T-helper 2 cell (primary cell): ENCODE measurements around the gene CFL2.
A peak's percentile ranks its signal among the peaks of the same experiment; 100 is the strongest.
"Not testable (repeated sequence)": the region's sequence is repeated elsewhere in the genome, so short reads cannot be mapped to it uniquely, and the experiment has no call there.

Experiments used
- DNase-seq, 5 experiments: peaks; one replicate each; pipeline versions ENCODE4 v3.0.0 to v3.0.0-alpha.2; 2012 to 2022

The CFL2 gene

GRCh38 chr14:34711796-34712712 lies 2.3 kb downstream of the CFL2 start:
- DNase-seq = no peak

GRCh38 chr14:34711169-34711568 lies 3.2 kb downstream of the CFL2 start:
- DNase-seq = no peak

DNA sequence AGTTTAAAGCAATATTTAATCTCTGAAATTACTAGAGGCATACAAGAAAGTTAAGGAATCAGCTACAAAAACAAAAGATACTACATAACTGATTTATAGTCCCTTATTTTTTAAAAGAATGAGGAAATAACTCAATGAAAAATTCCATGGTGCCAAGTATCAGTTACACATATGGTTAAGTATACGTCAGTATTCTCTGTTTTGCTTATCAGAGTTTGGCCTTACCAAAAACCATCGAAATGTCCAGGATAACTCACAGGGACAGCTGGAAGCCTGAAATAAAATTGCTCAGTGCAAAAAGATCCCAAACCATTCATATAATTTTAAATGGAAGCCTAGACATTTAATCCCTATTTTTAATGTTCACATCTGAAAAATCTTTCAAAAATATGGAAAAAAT lies 3.6 kb downstream of the CFL2 start:
- no peak for DNase-seq

- no peak for DNase-seq
These were observed 4.4 kb downstream of the CFL2 start for GRCh38 chr14:34710006-34710405.

DNA sequence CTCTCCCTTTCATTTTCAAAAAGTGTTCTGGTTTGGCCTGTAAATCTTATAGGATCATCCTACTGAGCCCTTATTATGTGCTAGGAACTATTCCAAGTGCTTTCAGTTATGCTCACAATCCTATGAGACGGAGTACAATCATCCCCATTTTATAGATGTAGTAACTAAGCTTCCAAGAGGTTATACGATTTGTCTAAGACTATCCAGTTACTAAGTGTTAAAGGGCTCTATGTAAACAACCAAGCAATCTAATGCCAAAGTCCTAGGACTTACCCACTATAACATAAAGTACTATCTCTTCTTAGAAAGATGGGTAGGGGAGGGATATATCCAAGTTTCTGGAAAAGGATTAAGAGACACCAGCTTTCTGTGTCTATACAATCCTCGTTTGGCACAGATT lies 6.7 kb downstream of the CFL2 start:
- DNase-seq = no peak

DNA sequence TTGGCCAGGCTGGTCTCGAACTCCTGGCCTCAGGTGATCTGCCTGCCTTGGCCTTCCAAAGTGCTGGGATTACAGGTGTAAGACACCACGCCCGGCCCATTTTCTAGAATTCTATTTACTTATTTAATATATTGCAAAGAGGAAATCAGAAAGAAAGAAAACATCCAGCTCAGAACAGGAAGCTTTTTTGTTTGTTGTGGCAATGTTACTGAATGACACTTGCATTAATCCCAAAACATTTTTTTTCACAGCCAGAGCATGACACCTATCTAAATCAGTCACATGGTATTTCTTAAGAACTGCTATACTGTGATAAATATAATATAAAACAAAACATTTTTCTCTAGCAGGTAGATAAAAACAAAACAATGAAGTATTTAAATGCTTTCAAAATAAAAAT lies 12.6 kb downstream of the CFL2 start:
- DNase-seq = no peak

DNA sequence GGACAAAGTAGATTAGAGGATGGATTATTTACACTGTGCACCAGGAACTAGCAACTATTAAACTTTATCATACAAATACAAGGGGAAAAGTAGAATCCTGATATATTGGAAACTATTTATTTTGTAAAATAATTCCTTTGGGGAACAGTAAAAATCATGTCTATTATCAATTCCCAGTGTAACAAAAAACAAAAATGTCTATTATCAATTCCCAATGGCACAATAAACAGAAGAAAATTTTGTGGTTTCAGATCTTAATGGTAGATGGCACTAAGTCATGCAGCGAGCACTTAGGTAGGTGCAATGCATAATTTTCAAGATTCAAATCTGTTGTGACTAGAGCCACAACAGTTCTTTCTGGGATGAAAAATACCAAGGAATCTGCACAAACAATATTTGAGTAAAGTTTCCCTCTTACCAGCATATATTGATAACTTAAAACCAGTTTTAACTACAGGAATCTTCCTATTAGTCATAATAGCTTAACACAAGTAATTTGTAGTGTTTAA lies 13.7 kb downstream of the CFL2 start:
- DNase-seq = no peak

GRCh38 chr14:34699873-34700621 lies 14.3 kb downstream of the CFL2 start:
- DNase-seq = no peak

- DNase-seq = not testable (repeated sequence)
These were observed 20.2 kb downstream of the CFL2 start for GRCh38 chr14:34694216-34694615.

DNA sequence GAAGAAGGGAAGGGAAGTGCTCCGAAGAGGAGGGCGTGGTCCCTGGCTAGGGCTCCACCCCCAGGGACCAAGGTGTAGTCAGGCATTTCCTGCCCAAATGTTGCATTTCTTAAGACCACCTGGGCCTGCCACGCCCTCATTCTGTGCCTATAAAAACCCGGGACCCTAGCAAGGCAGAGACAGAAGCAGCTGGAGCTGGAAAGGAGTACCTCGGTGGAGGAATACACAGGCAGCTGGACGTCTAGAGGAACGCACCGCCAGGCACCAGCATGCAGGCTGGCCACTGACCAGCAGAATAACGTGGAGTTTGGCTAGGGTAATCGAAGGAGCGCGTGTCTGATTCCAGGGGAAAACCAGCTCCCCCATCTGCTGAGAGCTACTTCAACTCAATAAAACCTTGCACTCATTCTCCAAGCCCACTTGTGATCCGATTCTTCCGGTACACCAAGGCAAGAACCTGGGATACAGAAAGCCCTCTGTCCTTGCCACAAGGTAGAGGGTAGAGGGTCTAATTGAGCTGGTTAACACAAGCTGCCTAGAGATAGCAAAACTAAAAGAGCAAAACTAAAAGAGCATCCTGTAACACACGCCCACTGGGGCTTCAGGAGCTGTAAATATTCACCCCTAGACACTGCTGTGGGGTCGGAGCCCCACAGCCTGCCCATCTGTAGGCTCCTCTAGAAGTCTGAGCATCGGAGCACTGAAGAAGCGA lies 21.0 kb downstream of the CFL2 start:
- peak in 1 of 5 experiments; percentile 40 for DNase-seq

GRCh38 chr14:34692898-34693227 lies 21.5 kb downstream of the CFL2 start:
- no peak for DNase-seq

DNA sequence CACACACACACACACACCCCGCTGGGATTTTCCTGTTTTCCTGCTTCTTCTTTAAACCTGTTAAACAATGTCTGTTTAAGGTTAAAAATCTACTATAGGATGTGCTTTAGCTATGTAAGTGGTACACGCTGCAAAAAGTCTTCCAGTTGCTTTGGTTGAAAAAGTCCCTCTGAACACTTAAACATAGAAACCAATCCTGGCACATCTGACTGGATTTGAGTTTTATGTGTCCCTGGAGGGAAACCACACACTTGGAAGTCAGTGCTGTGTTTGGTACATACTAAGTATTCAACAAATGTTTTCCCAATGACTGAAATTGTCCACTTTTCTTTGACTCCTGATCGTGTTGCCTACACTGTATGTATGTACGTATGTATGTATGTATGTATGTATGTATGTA lies 22.0 kb downstream of the CFL2 start:
- DNase-seq = no peak

DNA sequence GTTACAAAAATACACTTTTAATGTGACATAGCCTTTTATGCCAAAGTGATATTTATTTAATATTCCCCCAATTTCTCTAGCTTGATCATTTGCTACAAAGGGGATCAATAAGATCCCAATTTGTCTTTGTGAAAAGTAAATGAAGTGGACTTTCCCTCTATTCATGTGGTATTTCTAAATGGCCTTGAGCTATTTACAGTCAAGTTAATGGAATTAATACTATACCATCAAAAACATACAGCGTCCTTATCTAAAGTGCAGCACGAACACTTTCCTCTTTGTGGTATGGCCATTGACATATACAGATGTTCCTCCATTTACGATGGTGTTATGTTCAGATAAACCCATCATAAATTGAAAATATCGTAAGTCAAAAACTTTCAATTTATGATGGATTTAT lies 23.2 kb downstream of the CFL2 start:
- no peak for DNase-seq

DNA sequence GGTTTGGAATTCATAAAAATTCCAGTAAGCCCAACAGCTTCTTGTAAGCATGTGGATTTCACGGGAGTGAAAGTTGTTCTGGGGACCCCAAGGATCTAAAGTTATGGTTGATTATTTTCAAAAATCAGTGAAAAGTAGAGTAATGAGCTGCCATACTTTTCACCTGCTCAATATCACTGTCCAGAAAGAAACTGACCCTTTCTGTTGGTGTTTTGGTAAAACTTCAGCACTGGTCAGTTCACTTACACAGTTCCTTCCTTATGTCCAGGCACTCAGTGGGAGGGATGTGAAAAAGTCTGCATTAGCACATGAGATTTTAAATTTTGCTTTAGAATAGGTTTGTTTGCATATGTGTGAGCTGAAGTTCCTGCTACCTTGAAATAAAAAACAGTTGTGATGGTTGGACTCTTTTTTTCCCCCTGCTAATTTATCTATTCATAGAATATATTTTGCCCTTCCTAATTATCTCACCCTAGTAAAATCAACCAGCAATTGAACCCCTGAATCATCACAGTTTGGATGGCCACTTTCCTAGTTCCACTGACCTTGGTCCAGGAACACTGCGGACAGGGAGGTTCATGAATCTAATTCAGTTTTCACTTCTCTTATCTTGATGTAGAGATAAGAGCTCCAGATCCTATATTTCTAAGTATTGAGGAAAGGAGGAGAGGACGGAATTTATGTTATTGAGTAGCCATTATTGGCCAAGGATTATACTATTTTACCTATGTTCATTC lies 25.8 kb downstream of the CFL2 start:
- no peak for DNase-seq

DNA sequence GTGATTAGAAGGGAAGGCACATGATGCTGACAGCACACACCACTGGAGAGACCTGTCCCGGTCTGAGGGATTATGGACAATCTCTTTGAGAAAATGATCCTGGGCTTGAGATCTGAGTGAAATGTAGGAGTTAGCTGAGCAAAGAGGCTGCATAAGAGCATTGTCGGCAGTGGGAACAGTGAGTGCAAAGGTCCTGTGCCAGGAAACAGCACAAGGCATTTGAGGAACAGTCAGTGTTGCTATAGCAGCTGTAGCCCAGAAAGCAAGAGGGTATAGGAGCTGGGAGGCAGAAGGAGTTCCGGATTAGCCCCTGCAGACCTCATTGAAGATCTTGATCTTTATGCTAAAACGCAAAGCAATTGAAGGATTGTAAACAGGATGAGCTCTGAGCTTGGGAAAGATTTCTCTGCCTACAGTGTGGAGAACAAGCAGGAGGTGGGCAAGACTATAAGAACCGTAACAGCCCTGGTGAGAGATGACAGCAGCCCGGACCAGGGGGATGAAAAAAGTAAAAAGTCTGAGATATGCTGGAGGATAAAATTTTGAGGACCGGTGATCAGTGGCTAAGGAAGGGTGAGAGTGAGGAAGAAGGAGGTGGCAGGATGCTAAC lies 28.5 kb downstream of the CFL2 start:
- DNase-seq = no peak

DNA sequence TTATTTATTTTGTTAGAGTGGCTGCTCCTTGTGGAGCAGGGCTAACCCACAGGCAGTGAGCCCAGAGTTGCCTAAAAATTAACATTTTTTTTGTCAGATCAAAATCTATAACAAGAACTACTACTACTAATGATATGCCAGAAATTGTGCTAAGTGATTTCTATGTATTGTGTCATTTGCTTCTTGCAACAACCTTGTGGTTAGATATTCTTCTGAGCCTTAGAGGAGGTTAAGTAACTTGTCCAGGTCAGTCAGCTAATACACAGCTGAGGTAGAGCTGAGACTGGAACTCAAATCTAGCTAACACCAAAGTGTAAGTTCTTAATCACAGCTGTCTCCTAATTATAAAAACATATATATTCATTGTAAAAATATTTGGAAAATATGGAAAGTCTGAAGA lies 29.8 kb downstream of the CFL2 start:
- no peak for DNase-seq

DNA sequence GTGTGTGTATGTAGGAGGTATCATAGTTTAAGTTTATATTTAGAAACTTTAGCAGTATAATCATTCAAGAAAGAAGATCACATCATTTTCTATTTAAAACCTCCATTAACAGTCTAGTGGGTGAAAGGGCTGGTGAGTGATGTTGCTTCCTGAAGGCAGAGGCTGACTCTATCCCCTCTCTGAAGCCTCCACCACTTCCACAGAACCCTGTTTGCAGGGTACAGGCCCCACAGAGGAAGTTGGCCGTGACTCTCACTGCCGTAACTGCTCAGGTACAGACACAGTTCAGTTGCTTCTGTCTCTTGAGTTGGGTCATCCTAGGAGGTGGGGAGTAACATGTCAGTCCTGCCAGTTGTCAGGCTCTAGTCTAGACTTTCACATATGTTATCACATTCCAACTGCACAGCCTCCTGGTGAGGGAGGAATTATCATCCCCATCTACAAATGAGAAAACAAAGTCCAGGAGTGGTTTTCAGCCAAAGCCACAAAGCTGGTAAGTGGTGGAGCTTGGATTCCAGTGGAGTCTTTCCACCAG lies 31.5 kb downstream of the CFL2 start:
- DNase-seq = peak in 1 of 5 experiments; percentile 82

- no peak for DNase-seq
These were observed 33.5 kb downstream of the CFL2 start for GRCh38 chr14:34680806-34681479.

DNA sequence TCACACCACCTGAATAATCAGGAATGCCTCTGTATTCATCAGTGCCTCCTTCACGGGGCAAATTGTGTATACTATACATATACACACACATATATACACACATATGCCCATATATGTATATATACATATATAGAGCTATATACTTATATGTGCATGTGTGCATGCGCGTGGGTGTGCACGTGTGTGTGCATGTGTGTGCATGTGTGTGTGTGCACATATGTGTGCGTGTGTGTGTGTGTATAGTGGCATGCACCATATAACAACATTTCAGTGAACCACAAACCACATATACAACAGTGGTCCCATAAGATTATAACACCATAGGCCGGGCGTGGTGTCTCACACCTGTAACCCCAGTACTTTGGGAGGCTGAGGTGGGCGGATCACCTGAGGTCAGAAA lies 35.7 kb downstream of the CFL2 start:
- DNase-seq = no peak

- DNase-seq = no peak
These were observed 36.1 kb downstream of the CFL2 start for GRCh38 chr14:34678306-34678705.

- no peak for DNase-seq
These were observed 37.7 kb downstream of the CFL2 start for GRCh38 chr14:34676516-34677211.
